Cerebellar cortex (tissue), 1 donor: ENCODE results near the gene IP6K3.

Experiments used
- DNase-seq: peaks from one replicate; pipeline ENCODE4 v3.0.0-alpha.2; 2015; ENCODE audit warnings: low spot score

The IP6K3 gene

GRCh38 chr6:33671744-33672072 is 75.0 kb downstream of the IP6K3 start:
- DNase-seq = no peak
